ENCODE results near the gene PARD3. TPM values are rescaled to one million over a fixed set of nuclear protein-coding genes. Genes with fewer than 3 reads are reported as not detected.

The PARD3 gene
- polyA plus RNA-seq, 3 donors = 0.51 TPM; not detected in 2

DNA sequence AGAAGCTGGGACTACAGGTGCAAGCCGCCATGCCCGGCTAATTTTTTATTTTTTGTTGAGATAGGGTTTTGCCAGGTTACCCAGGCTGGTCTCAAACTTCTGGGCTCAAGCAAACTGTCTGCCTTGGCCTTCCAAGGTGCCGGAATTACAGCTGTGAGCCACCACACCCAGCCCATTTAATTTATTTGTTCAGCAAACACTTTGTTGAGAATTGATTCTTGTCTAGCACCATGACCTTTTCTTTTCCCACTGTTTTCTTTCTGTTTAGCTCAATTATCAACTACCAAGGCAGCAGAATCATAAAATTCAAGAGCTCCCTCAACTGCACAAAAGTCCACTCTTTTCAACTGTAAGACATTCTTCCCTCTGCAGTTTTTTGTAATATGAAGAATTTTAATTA, 47.8 kb upstream of the PARD3 start:
- Histone ChIP-seq H3K27ac (ENCODE audit: low read depth in 1 of 2, low read length in 2 of 2) (no peak overlapping the region), H2AFZ (ENCODE audit: insufficient read depth, low read depth, low read length, poor library complexity, severe bottlenecking) (no peak overlapping the region), H3K79me2 (ENCODE audit: insufficient read depth, low read length) (no peaks in the 10 kb centered on the region), H3K36me3 (replicated peaks in 1 of 2; ENCODE audit: control insufficient read depth in 1 of 2, insufficient read depth in 2 of 2, low read length in 2 of 2) (no peaks in the 10 kb centered on the region), H3K4me3 (replicated peaks in 1 of 3; ENCODE audit: low read depth in 2 of 3, low read length in 3 of 3) (no peak overlapping the region), H3K4me1 (ENCODE audit: control insufficient read depth in 1 of 2, insufficient read depth in 2 of 2, low read length in 2 of 2) (no peaks in the 10 kb centered on the region), H4K20me1 (ENCODE audit: insufficient read depth, low read length) (no peaks in the 10 kb centered on the region), H3K27me3 (ENCODE audit: control insufficient read depth in 2 of 2, insufficient read depth in 2 of 2, low read length in 2 of 2) (no peaks in the 10 kb centered on the region), H3K4me2 (replicated peaks; ENCODE audit: extremely low read depth, low read length, poor library complexity, severe bottlenecking) (no peak overlapping the region), H3K9me3 (replicated peaks in 1 of 2; ENCODE audit: control insufficient read depth in 1 of 2, insufficient read depth in 1 of 2, low read length in 2 of 2) (no peaks in the 10 kb centered on the region), H3K9ac (ENCODE audit: insufficient read depth, low read length, poor library complexity, severe bottlenecking) (no peak overlapping the region)
- 100% methylated on average over 1 of the region's 3 CpGs for WGBS (ENCODE audit: insufficient coverage)
- TF ChIP-seq CTCF (IDR thresholded peaks at IDR 0.05) = no peak
- Mint-ChIP-seq H3K36me3 (no peaks in the 10 kb centered on the region), H3K4me3 (no peak overlapping the region), H3K27me3 (ENCODE audit: low read depth in 3 of 3) (peaks cover 2 to 10% (median 7%) of the 10 kb centered on the region in 3 donors), H3K4me1 (no peaks in the 10 kb centered on the region), H3K9me3 (peaks cover 0 to 3% (median 0%) of the 10 kb centered on the region in 7 donors), H3K27ac (peak overlapping the region in 1 of 7 donors; percentile 27)
- no peak for DNase-seq
- intact Hi-C loops (cut with micrococcal nuclease) = no loop called here

DNA sequence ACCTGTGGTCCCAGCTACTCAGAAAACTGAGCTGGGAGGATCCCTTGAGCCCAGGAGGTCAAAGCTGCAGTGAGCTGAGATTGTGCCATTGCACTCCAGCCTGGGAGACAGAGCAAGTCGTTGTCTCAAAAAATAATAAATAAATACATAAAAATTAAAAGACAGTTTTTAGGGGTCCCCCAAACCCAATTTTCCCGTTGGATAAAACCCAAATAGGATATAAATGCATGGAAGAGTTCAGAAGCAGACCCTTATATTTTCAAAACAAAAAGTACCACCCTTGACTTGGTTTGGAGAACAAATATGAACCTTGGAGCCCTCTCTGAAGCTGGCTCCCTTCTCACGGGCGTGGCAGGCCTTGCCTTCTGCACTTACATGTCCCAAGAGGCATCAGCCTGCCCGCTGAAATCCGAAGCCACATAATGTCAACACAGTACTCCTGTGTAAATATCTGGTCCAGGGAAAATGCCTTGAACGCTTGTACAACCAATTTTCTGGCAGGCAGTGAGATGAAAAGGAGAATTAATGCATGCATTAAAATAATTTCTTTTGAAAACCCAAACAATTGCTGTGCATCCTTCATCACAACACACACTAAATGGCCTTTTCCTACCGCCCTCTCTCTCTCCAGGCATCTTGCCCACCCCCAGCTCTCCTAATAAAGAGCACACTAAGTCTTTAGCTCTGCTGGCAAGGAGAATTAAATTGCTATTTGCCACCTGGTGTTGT, 46.4 kb upstream of the PARD3 start:
- Mint-ChIP-seq H3K9me3 (peaks cover 0 to 3% (median 0%) of the 10 kb centered on the region in 7 donors), H3K4me3 (no peak overlapping the region), H3K27ac (peak overlapping the region in 1 of 7 donors; percentile 21), H3K27me3 (ENCODE audit: low read depth in 3 of 3) (peaks cover 6 to 10% (median 9%) of the 10 kb centered on the region in 3 donors), H3K4me1 (no peaks in the 10 kb centered on the region), H3K36me3 (no peaks in the 10 kb centered on the region)
- 83% methylated on average over 2 of the region's 8 CpGs for WGBS (ENCODE audit: insufficient coverage)
- no peaks in the 10 kb centered on the region for H3K27me3 ChIP-seq (ENCODE audit: control insufficient read depth in 2 of 2, insufficient read depth in 2 of 2, low read length in 2 of 2)
- no peaks in the 10 kb centered on the region for H3K9me3 ChIP-seq (replicated peaks in 1 of 2; ENCODE audit: control insufficient read depth in 1 of 2, insufficient read depth in 1 of 2, low read length in 2 of 2)
- intact Hi-C loops (cut with micrococcal nuclease) = no loop called here
- no peak for DNase-seq
- H2AFZ ChIP-seq (ENCODE audit: insufficient read depth, low read depth, low read length, poor library complexity, severe bottlenecking) = no peak overlapping the region
- H3K4me3 ChIP-seq (replicated peaks in 1 of 3; ENCODE audit: low read depth in 2 of 3, low read length in 3 of 3) = no peak overlapping the region
- no peaks in the 10 kb centered on the region for H3K79me2 ChIP-seq (ENCODE audit: insufficient read depth, low read length)
- H3K9ac ChIP-seq (ENCODE audit: insufficient read depth, low read length, poor library complexity, severe bottlenecking) = no peak overlapping the region
- TF ChIP-seq CTCF (IDR thresholded peaks at IDR 0.05) = no peak
- H3K36me3 ChIP-seq (replicated peaks in 1 of 2; ENCODE audit: control insufficient read depth in 1 of 2, insufficient read depth in 2 of 2, low read length in 2 of 2) = no peaks in the 10 kb centered on the region
- H3K4me1 ChIP-seq (ENCODE audit: control insufficient read depth in 1 of 2, insufficient read depth in 2 of 2, low read length in 2 of 2) = no peaks in the 10 kb centered on the region
- no peak overlapping the region for H3K4me2 ChIP-seq (replicated peaks; ENCODE audit: extremely low read depth, low read length, poor library complexity, severe bottlenecking)
- H4K20me1 ChIP-seq (ENCODE audit: insufficient read depth, low read length) = no peaks in the 10 kb centered on the region
- no peak overlapping the region for H3K27ac ChIP-seq (ENCODE audit: low read depth in 1 of 2, low read length in 2 of 2)

Data from CD14-positive monocyte (primary cell).